ENCODE results near the gene DPYSL5. TPM values are rescaled to one million over a fixed set of nuclear protein-coding genes. Genes with fewer than 3 reads are reported as not detected.

The DPYSL5 gene
- total and polyA plus RNA-seq, 4 donors = not detected

DNA sequence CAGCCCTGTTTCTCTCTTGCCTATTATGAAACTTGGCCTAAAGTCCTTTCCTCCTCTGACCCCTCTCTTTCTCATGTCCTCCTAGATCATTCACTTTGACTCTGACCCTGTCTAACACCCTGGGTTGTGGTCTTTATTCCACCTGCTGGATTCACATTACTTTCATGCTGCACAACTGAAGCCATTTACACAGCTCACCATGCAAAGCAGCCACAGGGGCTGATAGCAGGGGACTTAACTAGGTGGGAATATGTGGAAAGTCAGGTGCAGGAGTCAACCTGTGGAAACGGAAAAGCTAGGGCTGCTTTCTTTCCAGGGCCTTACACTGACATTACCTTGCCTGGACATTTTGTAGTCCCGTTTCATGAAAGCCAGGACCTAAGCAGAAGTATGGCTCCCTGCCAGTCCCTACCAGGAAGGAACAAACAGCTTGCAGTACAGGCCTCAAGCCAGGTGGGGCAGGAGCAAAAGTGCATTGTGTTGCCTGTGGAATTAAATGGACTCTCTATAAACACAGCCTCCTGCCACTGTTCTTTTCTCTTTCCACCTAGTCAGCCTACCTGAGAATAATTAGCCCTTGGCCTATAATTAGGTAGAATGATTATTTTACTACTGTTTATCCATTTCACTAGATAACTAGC is 134.3 kb downstream of the DPYSL5 start:
- H3K27me3 ChIP-seq (ENCODE audit: control insufficient read depth in 4 of 4, insufficient read depth in 4 of 4, low read length in 3 of 4) = no peaks in the 10 kb centered on the region
- TF ChIP-seq, protein P1, sequence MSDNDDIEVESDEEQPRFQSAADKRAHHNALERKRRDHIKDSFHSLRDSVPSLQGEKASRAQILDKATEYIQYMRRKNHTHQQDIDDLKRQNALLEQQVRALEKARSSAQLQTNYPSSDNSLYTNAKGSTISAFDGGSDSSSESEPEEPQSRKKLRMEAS (IDR thresholded peaks at IDR 0.05) = peak; percentile 84
- TF ChIP-seq NR2F2 (IDR thresholded peaks at IDR 0.05) = no peak
- TF ChIP-seq, protein P2, sequence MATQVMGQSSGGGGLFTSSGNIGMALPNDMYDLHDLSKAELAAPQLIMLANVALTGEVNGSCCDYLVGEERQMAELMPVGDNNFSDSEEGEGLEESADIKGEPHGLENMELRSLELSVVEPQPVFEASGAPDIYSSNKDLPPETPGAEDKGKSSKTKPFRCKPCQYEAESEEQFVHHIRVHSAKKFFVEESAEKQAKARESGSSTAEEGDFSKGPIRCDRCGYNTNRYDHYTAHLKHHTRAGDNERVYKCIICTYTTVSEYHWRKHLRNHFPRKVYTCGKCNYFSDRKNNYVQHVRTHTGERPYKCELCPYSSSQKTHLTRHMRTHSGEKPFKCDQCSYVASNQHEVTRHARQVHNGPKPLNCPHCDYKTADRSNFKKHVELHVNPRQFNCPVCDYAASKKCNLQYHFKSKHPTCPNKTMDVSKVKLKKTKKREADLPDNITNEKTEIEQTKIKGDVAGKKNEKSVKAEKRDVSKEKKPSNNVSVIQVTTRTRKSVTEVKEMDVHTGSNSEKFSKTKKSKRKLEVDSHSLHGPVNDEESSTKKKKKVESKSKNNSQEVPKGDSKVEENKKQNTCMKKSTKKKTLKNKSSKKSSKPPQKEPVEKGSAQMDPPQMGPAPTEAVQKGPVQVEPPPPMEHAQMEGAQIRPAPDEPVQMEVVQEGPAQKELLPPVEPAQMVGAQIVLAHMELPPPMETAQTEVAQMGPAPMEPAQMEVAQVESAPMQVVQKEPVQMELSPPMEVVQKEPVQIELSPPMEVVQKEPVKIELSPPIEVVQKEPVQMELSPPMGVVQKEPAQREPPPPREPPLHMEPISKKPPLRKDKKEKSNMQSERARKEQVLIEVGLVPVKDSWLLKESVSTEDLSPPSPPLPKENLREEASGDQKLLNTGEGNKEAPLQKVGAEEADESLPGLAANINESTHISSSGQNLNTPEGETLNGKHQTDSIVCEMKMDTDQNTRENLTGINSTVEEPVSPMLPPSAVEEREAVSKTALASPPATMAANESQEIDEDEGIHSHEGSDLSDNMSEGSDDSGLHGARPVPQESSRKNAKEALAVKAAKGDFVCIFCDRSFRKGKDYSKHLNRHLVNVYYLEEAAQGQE (IDR thresholded peaks at IDR 0.05) = peak; percentile 46
- TF ChIP-seq HNF4G (IDR thresholded peaks at IDR 0.05) = peak; percentile 10
- TF ChIP-seq JUND (IDR thresholded peaks at IDR 0.05) = peak in 1 of 2 donors; percentile 65
- peak; percentile 44 to 76 for TF ChIP-seq RAD21 (IDR thresholded peaks at IDR 0.05)
- no peak for TF ChIP-seq TAF1 (conservative IDR thresholded peaks at IDR 0.05)
- peak; percentile 90 for TF ChIP-seq YY1 (IDR thresholded peaks at IDR 0.05)
- TF ChIP-seq, protein P3, sequence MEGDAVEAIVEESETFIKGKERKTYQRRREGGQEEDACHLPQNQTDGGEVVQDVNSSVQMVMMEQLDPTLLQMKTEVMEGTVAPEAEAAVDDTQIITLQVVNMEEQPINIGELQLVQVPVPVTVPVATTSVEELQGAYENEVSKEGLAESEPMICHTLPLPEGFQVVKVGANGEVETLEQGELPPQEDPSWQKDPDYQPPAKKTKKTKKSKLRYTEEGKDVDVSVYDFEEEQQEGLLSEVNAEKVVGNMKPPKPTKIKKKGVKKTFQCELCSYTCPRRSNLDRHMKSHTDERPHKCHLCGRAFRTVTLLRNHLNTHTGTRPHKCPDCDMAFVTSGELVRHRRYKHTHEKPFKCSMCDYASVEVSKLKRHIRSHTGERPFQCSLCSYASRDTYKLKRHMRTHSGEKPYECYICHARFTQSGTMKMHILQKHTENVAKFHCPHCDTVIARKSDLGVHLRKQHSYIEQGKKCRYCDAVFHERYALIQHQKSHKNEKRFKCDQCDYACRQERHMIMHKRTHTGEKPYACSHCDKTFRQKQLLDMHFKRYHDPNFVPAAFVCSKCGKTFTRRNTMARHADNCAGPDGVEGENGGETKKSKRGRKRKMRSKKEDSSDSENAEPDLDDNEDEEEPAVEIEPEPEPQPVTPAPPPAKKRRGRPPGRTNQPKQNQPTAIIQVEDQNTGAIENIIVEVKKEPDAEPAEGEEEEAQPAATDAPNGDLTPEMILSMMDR (IDR thresholded peaks at IDR 0.05; ENCODE audit: low read depth, low read length, missing input control) = peak; percentile 59
- TF ChIP-seq SP1 (IDR thresholded peaks at IDR 0.05) = peak; percentile 75
- TF ChIP-seq, protein P4, sequence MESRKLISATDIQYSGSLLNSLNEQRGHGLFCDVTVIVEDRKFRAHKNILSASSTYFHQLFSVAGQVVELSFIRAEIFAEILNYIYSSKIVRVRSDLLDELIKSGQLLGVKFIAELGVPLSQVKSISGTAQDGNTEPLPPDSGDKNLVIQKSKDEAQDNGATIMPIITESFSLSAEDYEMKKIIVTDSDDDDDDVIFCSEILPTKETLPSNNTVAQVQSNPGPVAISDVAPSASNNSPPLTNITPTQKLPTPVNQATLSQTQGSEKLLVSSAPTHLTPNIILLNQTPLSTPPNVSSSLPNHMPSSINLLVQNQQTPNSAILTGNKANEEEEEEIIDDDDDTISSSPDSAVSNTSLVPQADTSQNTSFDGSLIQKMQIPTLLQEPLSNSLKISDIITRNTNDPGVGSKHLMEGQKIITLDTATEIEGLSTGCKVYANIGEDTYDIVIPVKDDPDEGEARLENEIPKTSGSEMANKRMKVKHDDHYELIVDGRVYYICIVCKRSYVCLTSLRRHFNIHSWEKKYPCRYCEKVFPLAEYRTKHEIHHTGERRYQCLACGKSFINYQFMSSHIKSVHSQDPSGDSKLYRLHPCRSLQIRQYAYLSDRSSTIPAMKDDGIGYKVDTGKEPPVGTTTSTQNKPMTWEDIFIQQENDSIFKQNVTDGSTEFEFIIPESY (IDR thresholded peaks at IDR 0.05) = peak; percentile 36
- TF ChIP-seq HNF4A (conservative IDR thresholded peaks at IDR 0.05) = peak; percentile 74 to 77
- TF ChIP-seq FOXA1 (IDR thresholded peaks at IDR 0.05) = peak; percentile 48
- TF ChIP-seq EGR1 (IDR thresholded peaks at IDR 0.05; ENCODE audit: low read depth in 2 of 2) = peak in 1 of 2 donors; percentile 42
- peak in 1 of 2 donors; percentile 23 for TF ChIP-seq GABPA (IDR thresholded peaks at IDR 0.05 in 1 of 2, conservative IDR thresholded peaks at IDR 0.05 in 1 of 2)
- TF ChIP-seq RXRA (IDR thresholded peaks at IDR 0.05) = peak; percentile 63 to 88
- TF ChIP-seq, protein P5, sequence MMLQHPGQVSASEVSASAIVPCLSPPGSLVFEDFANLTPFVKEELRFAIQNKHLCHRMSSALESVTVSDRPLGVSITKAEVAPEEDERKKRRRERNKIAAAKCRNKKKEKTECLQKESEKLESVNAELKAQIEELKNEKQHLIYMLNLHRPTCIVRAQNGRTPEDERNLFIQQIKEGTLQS (IDR thresholded peaks at IDR 0.05) = no peak
- TF ChIP-seq FOXA2 (IDR thresholded peaks at IDR 0.05) = peak; percentile 86
- no peaks in the 10 kb centered on the region for H3K9me3 ChIP-seq (ENCODE audit: control insufficient read depth in 4 of 4, low read length in 3 of 4)
- H3K9ac ChIP-seq (ENCODE audit: low read depth in 1 of 2, low read length in 2 of 2) = no peak overlapping the region
- no peak overlapping the region for H3K4me3 ChIP-seq (ENCODE audit: low read depth in 1 of 3, low read length in 3 of 3)
- peaks cover 14 to 52% (median 43%) of the 10 kb centered on the region in 4 donors for H3K4me1 ChIP-seq (ENCODE audit: control insufficient read depth in 4 of 4, insufficient read depth in 4 of 4, low read length in 3 of 4)
- DNase-seq (ENCODE audit: low spot score) = peak; percentile 47
- WGBS = 15% methylated on average over 2 of the region's 2 CpGs
- H3K36me3 ChIP-seq (ENCODE audit: control insufficient read depth in 4 of 4, insufficient read depth in 3 of 4, low read depth in 1 of 4, low read length in 3 of 4) = no peaks in the 10 kb centered on the region
- H3K27ac ChIP-seq (ENCODE audit: low read depth in 1 of 2, low read length in 2 of 2) = peak overlapping the region; percentile 70 to 74

All from liver (tissue), 9 donors.